Activated CD8-positive, alpha-beta T cell treated with anti-CD3 and anti-CD28 coated beads, Interleukin-2, amount 10 ng/mL, durations not matched to agents 7 days and 5 days (primary cell): ENCODE data around the gene PLEKHH3. TPM values are rescaled to one million over a fixed set of nuclear protein-coding genes. Genes with fewer than 3 reads are reported as not detected.

ENCODE experiments used
- ATAC-seq: fragments of 150-1000 bp; cut with Tn5 transposase; one replicate; pipeline ENCODE4 v1.10.0; 2021; ENCODE audit warnings: moderate library complexity
- CTCF ChIA-PET: fragments of 350-600 bp; sonication (Branson Sonifier 250); formaldehyde crosslinking; loops from one replicate; lab custom pipeline; 2021; ENCODE audit warnings: antibody characterized with exemption; lab: Charles Lee
- POLR2A ChIA-PET: fragments of 350-600 bp; sonication (Branson Sonifier 250); formaldehyde crosslinking; loops from one replicate; lab custom pipeline; 2021; ENCODE audit warnings: antibody characterized with exemption; lab: Charles Lee
- DNase-seq: peaks from one replicate; pipeline ENCODE4 v3.0.0-alpha.2; 2020
- H3K27ac Mint-ChIP-seq: one replicate; pipeline ENCODE4 v1.8.0; 2021; ENCODE audit warnings: mild to moderate bottlenecking, mixed read lengths
- H3K27me3 Mint-ChIP-seq: one replicate; pipeline ENCODE4 v1.8.0; 2021; ENCODE audit warnings: low read depth, mixed read lengths
- H3K36me3 Mint-ChIP-seq: one replicate; pipeline ENCODE4 v1.8.0; 2021; ENCODE audit warnings: low read depth, mixed read lengths
- H3K4me1 Mint-ChIP-seq: one replicate; pipeline ENCODE4 v1.8.0; 2021; ENCODE audit warnings: low read depth, mixed read lengths
- H3K4me3 Mint-ChIP-seq: one replicate; pipeline ENCODE4 v1.8.0; 2021; ENCODE audit warnings: mild to moderate bottlenecking, mixed read lengths
- H3K9me3 Mint-ChIP-seq: one replicate; pipeline ENCODE4 v1.8.0; 2022; ENCODE audit warnings: mixed read lengths; ENCODE audit not compliant: insufficient read depth
- total RNA-seq, 2 experiments: library from RNA; stranded (reverse); gene quantifications; one replicate each; pipeline ENCODE4 v1.2.3, GENCODE V29; 2021

PLEKHH3 gene
- total RNA-seq, 2 experiments from 2014 or later: 0.79 to 1.2 TPM

GRCh38 chr17:42699415-42699740, 22.6 kb upstream of the PLEKHH3 start:
- DNase-seq: no peak
- ATAC-seq: no peak
- Mint-ChIP-seq H3K4me3 (no peak overlapping the region), H3K9me3 (no peaks in the 10 kb centered on the region), H3K27ac (no peak overlapping the region), H3K27me3 (peaks cover 2% of the 10 kb centered on the region), H3K36me3 (peaks cover 30% of the 10 kb centered on the region), H3K4me1 (peaks cover 2% of the 10 kb centered on the region)
- POLR2A ChIA-PET: no interaction called here
- CTCF ChIA-PET: interaction anchor here (1.7 kb wide), 1 partner anchor 20 kb away, joined by 8 read pairs; no protein-coding TSS in a partner anchor

GRCh38 chr17:42698736-42699414, 22.1 kb upstream of the PLEKHH3 start:
- Mint-ChIP-seq H3K27ac (no peak overlapping the region), H3K9me3 (no peaks in the 10 kb centered on the region), H3K36me3 (peaks cover 26% of the 10 kb centered on the region), H3K4me1 (no peaks in the 10 kb centered on the region), H3K4me3 (no peak overlapping the region), H3K27me3 (peaks cover 2% of the 10 kb centered on the region)
- CTCF ChIA-PET: interaction anchor here (1.0 to 1.7 kb wide), 2 partner anchors 20 to 120 kb away, joined by 3 to 8 read pairs; no protein-coding TSS in a partner anchor
- DNase-seq: no peak
- no peak for ATAC-seq
- POLR2A ChIA-PET: no interaction called here

GRCh38 chr17:42697108-42697811, 20.5 kb upstream of the PLEKHH3 start:
- H3K4me1 Mint-ChIP-seq: no peaks in the 10 kb centered on the region
- ATAC-seq (no peak), DNase-seq (no peak)
- H3K4me3 Mint-ChIP-seq: no peak overlapping the region
- no peak overlapping the region for H3K27ac Mint-ChIP-seq
- CTCF ChIA-PET: interaction anchor here (1.7 to 2.7 kb wide), 2 partner anchors 17 to 18 kb away, joined by 7 to 8 read pairs; no protein-coding TSS in a partner anchor
- H3K36me3 Mint-ChIP-seq: peaks cover 13% of the 10 kb centered on the region
- peaks cover 2% of the 10 kb centered on the region for H3K27me3 Mint-ChIP-seq
- H3K9me3 Mint-ChIP-seq: no peaks in the 10 kb centered on the region
- POLR2A ChIA-PET: no interaction called here

GRCh38 chr17:42695500-42695899, 18.7 kb upstream of the PLEKHH3 start:
- DNase-seq (no peak), ATAC-seq (no peak)
- H3K27ac Mint-ChIP-seq: no peak overlapping the region
- H3K9me3 Mint-ChIP-seq: no peaks in the 10 kb centered on the region
- no peak overlapping the region for H3K4me3 Mint-ChIP-seq
- peaks cover 7% of the 10 kb centered on the region for H3K36me3 Mint-ChIP-seq
- no peaks in the 10 kb centered on the region for H3K4me1 Mint-ChIP-seq
- ChIA-PET POLR2A (no interaction called here), CTCF (interaction anchor here (2.7 kb wide), 1 partner anchor 15 kb away, joined by 7 read pairs; no protein-coding TSS in a partner anchor)
- H3K27me3 Mint-ChIP-seq: peaks cover 2% of the 10 kb centered on the region

- peaks cover 2% of the 10 kb centered on the region for H3K27me3 Mint-ChIP-seq
- H3K36me3 Mint-ChIP-seq: peaks cover 7% of the 10 kb centered on the region
- no peak overlapping the region for H3K4me3 Mint-ChIP-seq
- ChIA-PET POLR2A (no interaction called here), CTCF (no interaction called here)
- H3K27ac Mint-ChIP-seq: no peak overlapping the region
- no peaks in the 10 kb centered on the region for H3K9me3 Mint-ChIP-seq
- H3K4me1 Mint-ChIP-seq: no peaks in the 10 kb centered on the region
- no peak for ATAC-seq
- DNase-seq: no peak
Observed at GRCh38 chr17:42694524-42694923, 17.7 kb upstream of the PLEKHH3 start.

GRCh38 chr17:42692489-42692888, 15.7 kb upstream of the PLEKHH3 start:
- no peak for ATAC-seq
- ChIA-PET CTCF (no interaction called here), POLR2A (no interaction called here)
- DNase-seq: no peak
- Mint-ChIP-seq H3K36me3 (peaks cover 4% of the 10 kb centered on the region), H3K9me3 (no peaks in the 10 kb centered on the region), H3K4me1 (no peaks in the 10 kb centered on the region), H3K4me3 (no peak overlapping the region), H3K27ac (no peak overlapping the region), H3K27me3 (peaks cover 3% of the 10 kb centered on the region)

GRCh38 chr17:42691021-42691545, 14.3 kb upstream of the PLEKHH3 start:
- Mint-ChIP-seq H3K4me1 (no peaks in the 10 kb centered on the region), H3K36me3 (peaks cover 4% of the 10 kb centered on the region), H3K9me3 (no peaks in the 10 kb centered on the region), H3K27me3 (peaks cover 7% of the 10 kb centered on the region), H3K27ac (no peak overlapping the region), H3K4me3 (no peak overlapping the region)
- DNase-seq: no peak
- no peak for ATAC-seq
- CTCF ChIA-PET: interaction anchor here (1.4 kb wide), 1 partner anchor 73 kb away, joined by 3 read pairs; no protein-coding TSS in a partner anchor
- POLR2A ChIA-PET: no interaction called here

- CTCF ChIA-PET: no interaction called here
- POLR2A ChIA-PET: no interaction called here
- no peak overlapping the region for H3K27ac Mint-ChIP-seq
Observed at GRCh38 chr17:42690596-42690995, 13.8 kb upstream of the PLEKHH3 start.

GRCh38 chr17:42687707-42688320, 11.0 kb upstream of the PLEKHH3 start:
- no peaks in the 10 kb centered on the region for H3K36me3 Mint-ChIP-seq
- ChIA-PET POLR2A (no interaction called here), CTCF (no interaction called here)
- no peaks in the 10 kb centered on the region for H3K9me3 Mint-ChIP-seq
- no peak overlapping the region for H3K27ac Mint-ChIP-seq
- H3K4me3 Mint-ChIP-seq: no peak overlapping the region
- peaks cover 33% of the 10 kb centered on the region for H3K27me3 Mint-ChIP-seq
- DNase-seq (no peak), ATAC-seq (no peak)
- H3K4me1 Mint-ChIP-seq: peaks cover 12% of the 10 kb centered on the region

More at GRCh38 chr17:42690596-42690995, 13.8 kb upstream of the PLEKHH3 start:
- H3K36me3 Mint-ChIP-seq: peaks cover under 1% of the 10 kb centered on the region
- ATAC-seq (no peak), DNase-seq (no peak)
- no peaks in the 10 kb centered on the region for H3K4me1 Mint-ChIP-seq
- no peaks in the 10 kb centered on the region for H3K9me3 Mint-ChIP-seq
- H3K27me3 Mint-ChIP-seq: peaks cover 12% of the 10 kb centered on the region
- H3K4me3 Mint-ChIP-seq: no peak overlapping the region

- no peaks in the 10 kb centered on the region for H3K36me3 Mint-ChIP-seq
- DNase-seq (no peak), ATAC-seq (no peak)
- no peak overlapping the region for H3K4me3 Mint-ChIP-seq
- ChIA-PET CTCF (no interaction called here), POLR2A (no interaction called here)
- peaks cover 23% of the 10 kb centered on the region for H3K4me1 Mint-ChIP-seq
- no peak overlapping the region for H3K27ac Mint-ChIP-seq
- H3K9me3 Mint-ChIP-seq: no peaks in the 10 kb centered on the region
- H3K27me3 Mint-ChIP-seq: peaks cover 45% of the 10 kb centered on the region
Observed at GRCh38 chr17:42686520-42687128, 9.8 kb upstream of the PLEKHH3 start.

- H3K27ac Mint-ChIP-seq: no peak overlapping the region
- H3K27me3 Mint-ChIP-seq: peaks cover 51% of the 10 kb centered on the region
- DNase-seq (no peak), ATAC-seq (no peak)
- ChIA-PET CTCF (interaction anchor here (0.7 kb wide), 1 partner anchor 10 kb away, joined by 4 read pairs; the partner anchor contains the start of gene PLEKHH3), POLR2A (no interaction called here)
- no peak overlapping the region for H3K4me3 Mint-ChIP-seq
- peaks cover 29% of the 10 kb centered on the region for H3K4me1 Mint-ChIP-seq
- H3K9me3 Mint-ChIP-seq: no peaks in the 10 kb centered on the region
- H3K36me3 Mint-ChIP-seq: no peaks in the 10 kb centered on the region
Observed at GRCh38 chr17:42685831-42686230, 9.0 kb upstream of the PLEKHH3 start.
